Pons (tissue), 1 donor: Measurements from ENCODE around the gene GNAO1.

Source experiments
- DNase-seq: peaks from one replicate; pipeline ENCODE4 v3.0.0-alpha.2; 2016; ENCODE audit warnings: low spot score

GNAO1 gene

GRCh38 chr16:56336711-56337110, 145.4 kb downstream of the GNAO1 start:
- DNase-seq, result no peak

- DNase-seq, result no peak
Observed at GRCh38 chr16:56337131-56337857, 146.0 kb downstream of the GNAO1 start.

GRCh38 chr16:56337858-56338325, 146.6 kb downstream of the GNAO1 start:
- DNase-seq, result no peak

GRCh38 chr16:56338566-56339318, 147.5 kb downstream of the GNAO1 start:
- no peak for DNase-seq

GRCh38 chr16:56339431-56340195, 148.3 kb downstream of the GNAO1 start:
- no peak for DNase-seq

GRCh38 chr16:56340416-56340815, 149.1 kb downstream of the GNAO1 start:
- DNase-seq, result no peak

- DNase-seq, result no peak
Observed at GRCh38 chr16:56340864-56341365, 149.6 kb downstream of the GNAO1 start.

GRCh38 chr16:56341656-56342399, 150.5 kb downstream of the GNAO1 start:
- no peak for DNase-seq

- DNase-seq, result no peak
Observed at GRCh38 chr16:56343661-56344517, 152.6 kb downstream of the GNAO1 start.

- no peak for DNase-seq
Observed at GRCh38 chr16:56344518-56345405, 153.5 kb downstream of the GNAO1 start.

- no peak for DNase-seq
Observed at GRCh38 chr16:56345406-56346050, 154.2 kb downstream of the GNAO1 start.

GRCh38 chr16:56346131-56346890, 155.0 kb downstream of the GNAO1 start:
- DNase-seq, result no peak

GRCh38 chr16:56347166-56347565, 155.9 kb downstream of the GNAO1 start:
- no peak for DNase-seq

GRCh38 chr16:56347670-56348069, 156.4 kb downstream of the GNAO1 start:
- DNase-seq, result no peak

- no peak for DNase-seq
Observed at GRCh38 chr16:56348168-56349085, 157.1 kb downstream of the GNAO1 start.

- no peak for DNase-seq
Observed at GRCh38 chr16:56349086-56349415, 157.8 kb downstream of the GNAO1 start.

GRCh38 chr16:56349711-56350161, 158.4 kb downstream of the GNAO1 start:
- DNase-seq, result no peak
